Spleen (tissue), 7 donors: Measurements from ENCODE around the gene PI4K2A.

ENCODE experiments used
- POLR2AphosphoS5 ChIP-seq, 3 donors: sonication (generic); formaldehyde crosslinking; IDR thresholded peaks; one replicate each; pipeline ENCODE4 v1.5.1; 2017; ENCODE audit warnings: antibody characterized with exemption in 3 of 3
- TF ChIP-seq, protein P1 (sequence below), 11 experiments: fragments of 200-600 bp in 7 of 11; fragments of 450-650 bp in 4 of 11; sonication (generic) in 4 of 11; IDR thresholded peaks in 8 of 11; conservative IDR thresholded peaks in 3 of 11; 1 replicate in 7 of 11; 2 replicates in 4 of 11; pipeline versions ENCODE4 v1.4.0 to v1.8.0; 2016 to 2021; ENCODE audit warnings: antibody characterized with exemption in 11 of 11, inconsistent platforms in 4 of 11, mild to moderate bottlenecking in 1 of 11
- donor health status: DM: no; HTN: no; CAD: no; lungs with moderate emphysema.
- donor health status: DM: no; HTN: no; CAD: no.
- donor health status: DM: no; HTN: no; CAD: no.

DNA sequence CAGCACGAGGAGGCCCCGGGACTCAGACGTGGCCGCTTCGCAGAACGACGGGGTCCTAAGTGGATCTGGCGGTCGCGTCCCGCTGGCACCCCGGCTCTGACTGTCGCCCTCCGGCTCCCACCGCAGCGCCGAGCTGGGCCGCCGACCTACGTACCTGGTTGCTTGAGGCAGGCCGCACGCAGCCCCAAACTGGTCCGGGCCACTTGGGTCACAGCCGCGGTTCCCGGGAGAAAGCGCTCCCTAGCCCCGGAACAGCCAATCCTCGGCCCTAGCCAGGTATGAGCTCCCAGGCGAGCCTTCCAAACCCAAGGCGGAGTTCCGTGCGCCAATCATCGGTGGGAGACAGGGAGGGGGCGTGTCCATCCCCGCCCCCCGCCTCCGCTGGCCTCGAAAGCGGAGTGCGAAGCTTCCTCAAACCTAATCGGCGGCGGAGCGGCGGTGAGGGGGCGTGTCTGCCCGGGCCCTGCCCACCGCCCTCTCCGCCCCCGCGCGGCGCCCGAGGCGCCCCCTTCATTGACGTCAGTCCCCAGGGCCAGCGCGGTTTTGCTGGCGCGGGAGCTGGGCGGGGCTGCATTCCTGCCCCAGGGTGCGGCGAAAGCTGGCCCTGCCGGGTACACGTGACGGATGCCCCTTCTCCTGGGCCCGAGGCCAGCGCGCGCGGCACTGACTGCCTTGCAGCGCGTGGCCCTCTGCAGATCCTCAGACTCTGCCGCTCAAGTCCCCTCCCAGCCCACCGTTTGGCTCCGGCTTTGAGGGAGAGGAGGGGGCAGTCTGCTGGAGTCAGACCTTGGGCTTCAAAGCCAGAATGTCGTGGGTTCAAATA, 46.7 kb downstream of the PI4K2A start, which contains the start of gene AVPI1:
- TF ChIP-seq, protein P1, sequence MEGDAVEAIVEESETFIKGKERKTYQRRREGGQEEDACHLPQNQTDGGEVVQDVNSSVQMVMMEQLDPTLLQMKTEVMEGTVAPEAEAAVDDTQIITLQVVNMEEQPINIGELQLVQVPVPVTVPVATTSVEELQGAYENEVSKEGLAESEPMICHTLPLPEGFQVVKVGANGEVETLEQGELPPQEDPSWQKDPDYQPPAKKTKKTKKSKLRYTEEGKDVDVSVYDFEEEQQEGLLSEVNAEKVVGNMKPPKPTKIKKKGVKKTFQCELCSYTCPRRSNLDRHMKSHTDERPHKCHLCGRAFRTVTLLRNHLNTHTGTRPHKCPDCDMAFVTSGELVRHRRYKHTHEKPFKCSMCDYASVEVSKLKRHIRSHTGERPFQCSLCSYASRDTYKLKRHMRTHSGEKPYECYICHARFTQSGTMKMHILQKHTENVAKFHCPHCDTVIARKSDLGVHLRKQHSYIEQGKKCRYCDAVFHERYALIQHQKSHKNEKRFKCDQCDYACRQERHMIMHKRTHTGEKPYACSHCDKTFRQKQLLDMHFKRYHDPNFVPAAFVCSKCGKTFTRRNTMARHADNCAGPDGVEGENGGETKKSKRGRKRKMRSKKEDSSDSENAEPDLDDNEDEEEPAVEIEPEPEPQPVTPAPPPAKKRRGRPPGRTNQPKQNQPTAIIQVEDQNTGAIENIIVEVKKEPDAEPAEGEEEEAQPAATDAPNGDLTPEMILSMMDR (IDR thresholded peaks at IDR 0.05 in 8 of 11, conservative IDR thresholded peaks at IDR 0.05 in 3 of 11) = peak in 2 of 11 experiments; percentile 15 to 57
- peak; percentile 93 to 97 (median 96) for TF ChIP-seq POLR2AphosphoS5 (IDR thresholded peaks at IDR 0.05)
